GM13977 (cell line): ENCODE data around the gene PARD3.

Experiments used
- DNase-seq: peaks from one replicate; pipeline ENCODE4 v3.0.0; 2012; ENCODE audit warnings: low spot score
- in situ Hi-C: fragments of 300-500 bp; cut with MboI; formaldehyde crosslinking; loops from one replicate; pipeline ENCODE4 v1.12.0; 2022; ENCODE audit warnings: low sequenced_read_pairs, low pct_unique_long_range_greater_than_20kb, mixed read lengths, inconsistent platforms; ENCODE audit not compliant: unreplicated experiment
- TF ChIP-seq, protein P1 (sequence below): IDR thresholded peaks from 2 replicates; pipeline ENCODE4 v1.5.1; 2012; ENCODE audit warnings: mild to moderate bottlenecking, control low read depth; ENCODE audit not compliant: insufficient read depth; ENCODE audit errors: extremely low read depth, missing control alignments

The PARD3 gene

DNA sequence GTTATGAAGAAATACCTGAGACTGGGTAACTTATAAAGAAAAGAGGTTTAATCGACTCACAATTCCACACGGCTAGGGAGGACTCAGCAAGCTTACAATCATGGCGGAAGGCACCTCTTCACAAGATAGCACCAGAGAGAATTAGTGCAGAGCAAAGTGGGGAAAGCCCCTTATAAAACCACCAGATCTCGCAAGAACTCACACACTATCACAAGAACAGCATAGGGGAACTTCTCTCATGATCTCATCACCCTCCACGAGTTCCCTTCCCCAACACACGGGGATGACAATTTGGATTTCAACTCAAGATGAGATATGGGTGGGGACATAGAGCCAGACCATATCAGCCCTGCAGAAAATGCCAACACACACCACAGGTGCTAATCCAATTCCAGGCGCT, 218.7 kb downstream of the PARD3 start:
- TF ChIP-seq, protein P1, sequence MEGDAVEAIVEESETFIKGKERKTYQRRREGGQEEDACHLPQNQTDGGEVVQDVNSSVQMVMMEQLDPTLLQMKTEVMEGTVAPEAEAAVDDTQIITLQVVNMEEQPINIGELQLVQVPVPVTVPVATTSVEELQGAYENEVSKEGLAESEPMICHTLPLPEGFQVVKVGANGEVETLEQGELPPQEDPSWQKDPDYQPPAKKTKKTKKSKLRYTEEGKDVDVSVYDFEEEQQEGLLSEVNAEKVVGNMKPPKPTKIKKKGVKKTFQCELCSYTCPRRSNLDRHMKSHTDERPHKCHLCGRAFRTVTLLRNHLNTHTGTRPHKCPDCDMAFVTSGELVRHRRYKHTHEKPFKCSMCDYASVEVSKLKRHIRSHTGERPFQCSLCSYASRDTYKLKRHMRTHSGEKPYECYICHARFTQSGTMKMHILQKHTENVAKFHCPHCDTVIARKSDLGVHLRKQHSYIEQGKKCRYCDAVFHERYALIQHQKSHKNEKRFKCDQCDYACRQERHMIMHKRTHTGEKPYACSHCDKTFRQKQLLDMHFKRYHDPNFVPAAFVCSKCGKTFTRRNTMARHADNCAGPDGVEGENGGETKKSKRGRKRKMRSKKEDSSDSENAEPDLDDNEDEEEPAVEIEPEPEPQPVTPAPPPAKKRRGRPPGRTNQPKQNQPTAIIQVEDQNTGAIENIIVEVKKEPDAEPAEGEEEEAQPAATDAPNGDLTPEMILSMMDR: no peak
- DNase-seq: no peak
- in situ Hi-C loops: no loop called here

- in situ Hi-C loops: no loop called here
- TF ChIP-seq, protein P1: no peak
- no peak for DNase-seq
These were observed 221.2 kb downstream of the PARD3 start for GRCh38 chr10:34593930-34594329.

GRCh38 chr10:34593374-34593890, 221.7 kb downstream of the PARD3 start:
- DNase-seq: no peak
- in situ Hi-C loops: no loop called here
- TF ChIP-seq, protein P1: no peak

GRCh38 chr10:34590793-34591192, 224.3 kb downstream of the PARD3 start:
- in situ Hi-C loops: no loop called here
- TF ChIP-seq, protein P1: no peak
- DNase-seq: no peak

- TF ChIP-seq, protein P1: no peak
- no peak for DNase-seq
- in situ Hi-C loops: no loop called here
These were observed 225.8 kb downstream of the PARD3 start for GRCh38 chr10:34589275-34589674.

- TF ChIP-seq, protein P1: no peak
- in situ Hi-C loops: no loop called here
- no peak for DNase-seq
These were observed 227.4 kb downstream of the PARD3 start for GRCh38 chr10:34587680-34588019.
